ENCODE measurements around the gene ZFYVE9. TPM values are rescaled to one million over a fixed set of nuclear protein-coding genes. Genes with fewer than 3 reads are reported as not detected.

The ZFYVE9 gene
- total and polyA plus RNA-seq, 2 experiments from 2014 or later, result 5.4 to 27.3 TPM

- Mint-ChIP-seq H3K4me1 (no peaks in the 10 kb centered on the region), H3K36me3 (ENCODE audit: low read depth) (no peaks in the 10 kb centered on the region), H3K27me3 (ENCODE audit: insufficient read depth, low read depth, poor library complexity) (no peaks in the 10 kb centered on the region), H3K9me3 (no peaks in the 10 kb centered on the region), H3K4me3 (no peak overlapping the region), H3K27ac (no peak overlapping the region)
- Histone ChIP-seq H3K27ac (ENCODE audit: low read depth) (no peak overlapping the region), H3K9me2 (ENCODE audit: insufficient read depth) (no peaks in the 10 kb centered on the region), H3F3A (replicated peaks; ENCODE audit: low read depth) (no peaks in the 10 kb centered on the region), H2AFZ (no peak overlapping the region), H3K4me3 (no peak overlapping the region), H4K20me1 (replicated peaks; ENCODE audit: insufficient read depth) (no peaks in the 10 kb centered on the region), H3K27me3 (ENCODE audit: insufficient read depth) (no peaks in the 10 kb centered on the region), H3K4me2 (no peak overlapping the region), H3K4me1 (ENCODE audit: insufficient read depth) (no peaks in the 10 kb centered on the region), H3K79me2 (replicated peaks; ENCODE audit: insufficient read depth) (no peaks in the 10 kb centered on the region), H3K36me3 (ENCODE audit: insufficient read depth) (no peaks in the 10 kb centered on the region)
- TF ChIP-seq STAT1 (IDR thresholded peaks at IDR 0.05; ENCODE audit: unreplicated experiment), result no peak
- TF ChIP-seq EZH2phosphoT487 (IDR thresholded peaks at IDR 0.05; ENCODE audit: unreplicated experiment), result no peak
- no peak for TF ChIP-seq NANOG (IDR thresholded peaks at IDR 0.05; ENCODE audit: borderline replicate concordance)
- TF ChIP-seq ZNF331 (CRISPR knock-in tag; IDR thresholded peaks at IDR 0.05; ENCODE audit: low read depth), result no peak
- no peak for TF ChIP-seq CREB1 (CRISPR knock-in tag; IDR thresholded peaks at IDR 0.05; ENCODE audit: low read depth)
- TF ChIP-seq CTCF (conservative IDR thresholded peaks at IDR 0.05; ENCODE audit: low read depth in 2 of 2), result no peak
- TF ChIP-seq JUNB (IDR thresholded peaks at IDR 0.05; ENCODE audit: unreplicated experiment), result no peak
- TF ChIP-seq ZNF462 (CRISPR knock-in tag; IDR thresholded peaks at IDR 0.05), result no peak
- DNase-seq (ENCODE audit: low spot score) (no peak), ATAC-seq (no peak)
Measured at GRCh38 chr1:52259886-52260285, 118.0 kb downstream of the ZFYVE9 start.

Measured in GM23338 (cell line).